ENCODE results near the gene BCL2L14. TPM values are rescaled to one million over a fixed set of nuclear protein-coding genes. Genes with fewer than 3 reads are reported as not detected.

Gene BCL2L14
- total RNA-seq, 2 experiments from 2014 or later = 0.28 to 0.38 TPM

DNA sequence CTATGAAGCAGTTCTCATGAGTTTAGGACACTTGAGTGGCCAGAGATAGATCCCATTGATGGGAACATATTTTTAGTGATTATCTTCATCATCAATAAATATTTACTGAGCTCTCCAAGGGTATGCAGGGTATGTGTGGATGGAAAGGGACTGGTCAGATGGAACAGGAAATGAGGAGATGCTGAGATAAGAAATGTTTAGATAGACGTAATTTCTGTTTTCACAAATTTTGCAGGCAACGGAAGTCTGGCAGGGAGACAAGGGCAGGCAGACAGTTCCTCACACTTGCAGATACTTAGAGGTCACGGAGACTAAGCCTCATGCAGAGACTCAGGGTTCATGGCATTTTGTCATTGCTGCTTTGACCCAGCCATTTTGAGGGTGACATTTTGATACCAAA lies 24.3 kb downstream of the BCL2L14 start:
- no peak overlapping the region for H3K4me3 Mint-ChIP-seq
- H3K27me3 ChIP-seq (ENCODE audit: control insufficient read depth in 1 of 2, insufficient read depth in 2 of 2, low read length in 2 of 2) = peaks cover 0 to 2% of the 10 kb centered on the region in 2 experiments
- no peak overlapping the region for H3K27ac Mint-ChIP-seq
- H3K9me3 ChIP-seq (ENCODE audit: control insufficient read depth in 1 of 2, insufficient read depth in 1 of 2, low read length in 2 of 2) = no peaks in the 10 kb centered on the region
- CTCF ChIA-PET = no interaction called here
- intact Hi-C loops (cut with DNase I, micrococcal nuclease) = no loop called here
- H3K9me3 Mint-ChIP-seq = no peaks in the 10 kb centered on the region
- no peaks in the 10 kb centered on the region for H3K36me3 Mint-ChIP-seq (ENCODE audit: low read depth)
- no peaks in the 10 kb centered on the region for H3K36me3 ChIP-seq (ENCODE audit: insufficient read depth, low read length)
- DNase-seq (no peak), ATAC-seq (ENCODE audit: poor library complexity) (no peak)
- H3K4me1 Mint-ChIP-seq (ENCODE audit: low read depth) = no peaks in the 10 kb centered on the region
- no peaks in the 10 kb centered on the region for H3K4me1 ChIP-seq (ENCODE audit: insufficient read depth, low read length)
- H3K27ac ChIP-seq (ENCODE audit: low read depth in 1 of 2, low read length in 2 of 2) = no peak overlapping the region
- TF ChIP-seq, protein P1, sequence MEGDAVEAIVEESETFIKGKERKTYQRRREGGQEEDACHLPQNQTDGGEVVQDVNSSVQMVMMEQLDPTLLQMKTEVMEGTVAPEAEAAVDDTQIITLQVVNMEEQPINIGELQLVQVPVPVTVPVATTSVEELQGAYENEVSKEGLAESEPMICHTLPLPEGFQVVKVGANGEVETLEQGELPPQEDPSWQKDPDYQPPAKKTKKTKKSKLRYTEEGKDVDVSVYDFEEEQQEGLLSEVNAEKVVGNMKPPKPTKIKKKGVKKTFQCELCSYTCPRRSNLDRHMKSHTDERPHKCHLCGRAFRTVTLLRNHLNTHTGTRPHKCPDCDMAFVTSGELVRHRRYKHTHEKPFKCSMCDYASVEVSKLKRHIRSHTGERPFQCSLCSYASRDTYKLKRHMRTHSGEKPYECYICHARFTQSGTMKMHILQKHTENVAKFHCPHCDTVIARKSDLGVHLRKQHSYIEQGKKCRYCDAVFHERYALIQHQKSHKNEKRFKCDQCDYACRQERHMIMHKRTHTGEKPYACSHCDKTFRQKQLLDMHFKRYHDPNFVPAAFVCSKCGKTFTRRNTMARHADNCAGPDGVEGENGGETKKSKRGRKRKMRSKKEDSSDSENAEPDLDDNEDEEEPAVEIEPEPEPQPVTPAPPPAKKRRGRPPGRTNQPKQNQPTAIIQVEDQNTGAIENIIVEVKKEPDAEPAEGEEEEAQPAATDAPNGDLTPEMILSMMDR (IDR thresholded peaks at IDR 0.05) = no peak
- POLR2A ChIA-PET = no interaction called here
- H3K4me3 ChIP-seq (ENCODE audit: low read length) = no peak overlapping the region
- no peaks in the 10 kb centered on the region for H3K27me3 Mint-ChIP-seq

DNA sequence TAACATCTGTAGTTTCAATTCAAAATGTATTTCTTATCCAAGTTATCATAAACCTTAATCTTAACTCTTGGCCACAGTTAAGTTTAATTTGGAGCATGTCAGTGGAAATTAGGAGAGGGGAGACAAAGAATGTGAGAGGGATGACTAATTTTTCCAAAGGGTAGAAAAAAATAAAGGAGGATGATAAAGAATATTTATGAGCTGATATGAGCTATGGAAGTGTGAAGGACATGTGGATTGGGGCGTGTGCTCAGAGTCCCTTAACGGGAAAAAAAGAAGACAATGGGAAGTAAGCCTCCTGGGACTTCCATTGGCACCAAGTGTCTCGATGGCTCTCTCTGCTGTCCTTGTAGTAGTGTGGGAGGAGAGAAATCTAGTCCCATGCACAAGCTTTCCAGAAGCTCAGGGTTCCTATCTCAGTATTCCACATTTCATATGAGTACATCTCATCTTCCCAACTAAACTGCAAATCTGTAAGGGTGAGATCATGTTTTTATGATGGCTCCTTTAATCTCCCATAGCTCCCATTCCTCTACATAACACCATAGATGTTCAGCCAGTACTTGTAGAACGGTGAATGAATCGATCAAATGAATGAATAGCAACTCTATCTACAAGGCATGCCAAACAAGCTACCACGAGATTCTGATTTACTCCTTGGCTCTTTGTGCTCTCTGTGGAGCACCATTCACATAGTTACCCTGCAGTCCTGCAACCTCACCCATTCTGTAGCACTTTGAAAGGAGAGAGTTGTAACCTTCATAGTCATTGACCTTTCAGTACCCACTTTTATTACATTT lies 27.4 kb downstream of the BCL2L14 start:
- no peak for DNase-seq
- H3K4me1 ChIP-seq (ENCODE audit: insufficient read depth, low read length) = no peaks in the 10 kb centered on the region
- POLR2A ChIA-PET = no interaction called here
- H3K36me3 Mint-ChIP-seq (ENCODE audit: low read depth) = no peaks in the 10 kb centered on the region
- no peaks in the 10 kb centered on the region for H3K27me3 Mint-ChIP-seq
- H3K4me1 Mint-ChIP-seq (ENCODE audit: low read depth) = no peaks in the 10 kb centered on the region
- H3K4me3 ChIP-seq (ENCODE audit: low read length) = no peak overlapping the region
- H3K27me3 ChIP-seq (ENCODE audit: control insufficient read depth in 1 of 2, insufficient read depth in 2 of 2, low read length in 2 of 2) = no peaks in the 10 kb centered on the region
- H3K9me3 ChIP-seq (ENCODE audit: control insufficient read depth in 1 of 2, insufficient read depth in 1 of 2, low read length in 2 of 2) = peaks cover 0 to 3% of the 10 kb centered on the region in 2 experiments
- no peaks in the 10 kb centered on the region for H3K36me3 ChIP-seq (ENCODE audit: insufficient read depth, low read length)
- no peak overlapping the region for H3K27ac ChIP-seq (ENCODE audit: low read depth in 1 of 2, low read length in 2 of 2)
- TF ChIP-seq, protein P1 (IDR thresholded peaks at IDR 0.05) = no peak
- intact Hi-C loops (cut with DNase I, micrococcal nuclease) = no loop called here
- no peaks in the 10 kb centered on the region for H3K9me3 Mint-ChIP-seq
- CTCF ChIA-PET = no interaction called here
- H3K27ac Mint-ChIP-seq = no peak overlapping the region
- ATAC-seq (ENCODE audit: poor library complexity) = no peak
- H3K4me3 Mint-ChIP-seq = no peak overlapping the region

DNA sequence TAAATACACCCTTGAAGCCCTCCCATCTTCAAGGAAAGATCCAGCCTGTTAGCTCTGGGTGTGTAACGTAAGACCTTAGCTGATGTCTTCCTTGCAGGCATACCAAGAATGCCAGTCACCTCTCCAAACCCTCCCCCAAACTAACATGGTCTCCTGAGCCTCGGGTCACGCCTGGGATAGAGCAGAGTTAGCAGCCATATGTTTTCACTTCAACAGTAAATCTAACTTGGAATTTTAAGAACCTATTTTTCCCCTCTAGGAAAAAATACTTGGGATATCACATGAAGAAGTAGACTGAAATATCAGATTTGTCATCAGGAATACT lies 27.9 kb downstream of the BCL2L14 start:
- no peaks in the 10 kb centered on the region for H3K27me3 Mint-ChIP-seq

More for the DNA sequence above, 27.9 kb downstream of the BCL2L14 start:
- Histone ChIP-seq H3K4me1 (ENCODE audit: insufficient read depth, low read length) (no peaks in the 10 kb centered on the region), H3K27me3 (ENCODE audit: control insufficient read depth in 1 of 2, insufficient read depth in 2 of 2, low read length in 2 of 2) (no peaks in the 10 kb centered on the region), H3K9me3 (ENCODE audit: control insufficient read depth in 1 of 2, insufficient read depth in 1 of 2, low read length in 2 of 2) (peaks cover 2 to 6% of the 10 kb centered on the region in 2 experiments), H3K27ac (ENCODE audit: low read depth in 1 of 2, low read length in 2 of 2) (no peak overlapping the region), H3K36me3 (ENCODE audit: insufficient read depth, low read length) (no peaks in the 10 kb centered on the region), H3K4me3 (ENCODE audit: low read length) (no peak overlapping the region)
- ATAC-seq (ENCODE audit: poor library complexity) (no peak), DNase-seq (no peak)
- H3K4me3 Mint-ChIP-seq = no peak overlapping the region
- ChIA-PET POLR2A (no interaction called here), CTCF (no interaction called here)
- intact Hi-C loops (cut with DNase I, micrococcal nuclease) = no loop called here
- TF ChIP-seq, protein P1 (IDR thresholded peaks at IDR 0.05) = no peak
- no peaks in the 10 kb centered on the region for H3K36me3 Mint-ChIP-seq (ENCODE audit: low read depth)
- no peak overlapping the region for H3K27ac Mint-ChIP-seq
- peaks cover 2% of the 10 kb centered on the region for H3K9me3 Mint-ChIP-seq
- no peaks in the 10 kb centered on the region for H3K4me1 Mint-ChIP-seq (ENCODE audit: low read depth)

All from CD4-positive, alpha-beta T cell (primary cell).